HG02938 (cell line): ENCODE results near the gene ADAMTS1.

Source experiments
- ATAC-seq: cut with Tn5 transposase; IDR thresholded peaks from one replicate; pipeline ENCODE4 v1.9.1; 2021; ENCODE audit warnings: mild to moderate bottlenecking, moderate library complexity; ENCODE audit not compliant: unreplicated experiment

The ADAMTS1 gene

GRCh38 chr21:26788790-26789189 lies 56.4 kb downstream of the ADAMTS1 start:
- ATAC-seq: no peak
